CD14-positive monocyte (primary cell): Measurements from ENCODE around the gene RTBDN. TPM values are rescaled to one million over a fixed set of nuclear protein-coding genes. Genes with fewer than 3 reads are reported as not detected.
A peak's percentile ranks its signal among the peaks of the same experiment; 100 is the strongest.

Source experiments
- DNase-seq, 3 donors: peaks; one replicate each; pipeline ENCODE4 v3.0.0-alpha.2; 2011 to 2022
- H2AFZ ChIP-seq: 2 replicates; pipeline ENCODE4 v1.6.0; 2012; ENCODE audit warnings: mild to moderate bottlenecking, low read depth, low read length, inconsistent platforms; ENCODE audit not compliant: insufficient read depth, poor library complexity, severe bottlenecking
- H3K27ac ChIP-seq, 2 donors: 1 replicate in 1 of 2; 2 replicates in 1 of 2; pipeline ENCODE4 v1.5.1; 2012 to 2013; ENCODE audit warnings: low read length in 2 of 2, control low read depth in 1 of 2, inconsistent platforms in 1 of 2, low read depth in 1 of 2, mild to moderate bottlenecking in 1 of 2
- H3K27me3 ChIP-seq, 2 donors: one replicate each; pipeline versions ENCODE4 v1.6.0 to v1.6.1; 2011 to 2013; ENCODE audit warnings: low read length in 2 of 2; ENCODE audit not compliant: control insufficient read depth in 2 of 2, insufficient read depth in 2 of 2
- H3K36me3 ChIP-seq, 2 donors: replicated peaks in 1 of 2; 1 replicate in 1 of 2; 2 replicates in 1 of 2; pipeline versions ENCODE4 v1.5.1 to v1.6.1; 2012 to 2013; ENCODE audit warnings: low read length in 2 of 2, control low read depth in 1 of 2, inconsistent platforms in 1 of 2, mild to moderate bottlenecking in 1 of 2; ENCODE audit not compliant: insufficient read depth in 2 of 2, control insufficient read depth in 1 of 2
- H3K4me1 ChIP-seq, 2 donors: 1 replicate in 1 of 2; 2 replicates in 1 of 2; pipeline versions ENCODE4 v1.5.1 to v1.6.1; 2012 to 2013; ENCODE audit warnings: low read length in 2 of 2, control low read depth in 1 of 2, inconsistent platforms in 1 of 2, mild to moderate bottlenecking in 1 of 2, moderate library complexity in 1 of 2; ENCODE audit not compliant: insufficient read depth in 2 of 2, control insufficient read depth in 1 of 2
- H3K4me2 ChIP-seq: replicated peaks from 2 replicates; pipeline ENCODE3; 2012; ENCODE audit warnings: low read length, moderate library complexity, mild to moderate bottlenecking; ENCODE audit not compliant: poor library complexity, severe bottlenecking; ENCODE audit errors: extremely low read depth
- H3K4me3 ChIP-seq, 3 experiments: fragments of 200-600 bp in 1 of 3; sonication (generic) in 1 of 3; replicated peaks in 1 of 3; 1 replicate in 2 of 3; 2 replicates in 1 of 3; pipeline ENCODE4 v1.5.1; 2011 to 2013; ENCODE audit warnings: low read length in 3 of 3, mild to moderate bottlenecking in 3 of 3, control low read depth in 2 of 3, low read depth in 2 of 3, inconsistent platforms in 1 of 3, moderate library complexity in 1 of 3
- H3K79me2 ChIP-seq: 2 replicates; pipeline ENCODE4 v1.6.0; 2012; ENCODE audit warnings: mild to moderate bottlenecking, control low read depth, inconsistent platforms, low read length, moderate library complexity; ENCODE audit not compliant: insufficient read depth
- H3K9ac ChIP-seq: 2 replicates; pipeline ENCODE4 v1.6.0; 2017; ENCODE audit warnings: low read length, mild to moderate bottlenecking; ENCODE audit not compliant: insufficient read depth, poor library complexity, severe bottlenecking
- H3K9me3 ChIP-seq, 2 donors: replicated peaks in 1 of 2; 1 replicate in 1 of 2; 2 replicates in 1 of 2; pipeline versions ENCODE4 v1.5.1 to v1.6.1; 2012 to 2013; ENCODE audit warnings: low read length in 2 of 2, control low read depth in 1 of 2; ENCODE audit not compliant: control insufficient read depth in 1 of 2, insufficient read depth in 1 of 2
- H4K20me1 ChIP-seq: 2 replicates; pipeline ENCODE4 v1.6.0; 2012; ENCODE audit warnings: mild to moderate bottlenecking, low read length, control low read depth, moderate library complexity; ENCODE audit not compliant: insufficient read depth
- H3K27ac Mint-ChIP-seq, 7 donors: one replicate each; pipeline ENCODE4 v1.8.0; 2020; ENCODE audit warnings: mild to moderate bottlenecking in 7 of 7, mixed read lengths in 7 of 7, moderate library complexity in 6 of 7, inconsistent platforms in 2 of 7
- H3K27me3 Mint-ChIP-seq, 3 donors: one replicate each; pipeline ENCODE4 v1.8.0; 2021 to 2022; ENCODE audit warnings: low read depth in 3 of 3, mild to moderate bottlenecking in 3 of 3, mixed read lengths in 3 of 3, moderate library complexity in 3 of 3, inconsistent platforms in 1 of 3
- H3K36me3 Mint-ChIP-seq, 2 donors: one replicate each; pipeline ENCODE4 v1.8.0; 2020; ENCODE audit warnings: mixed read lengths in 2 of 2, inconsistent platforms in 1 of 2, mild to moderate bottlenecking in 1 of 2
- H3K4me1 Mint-ChIP-seq: one replicate; pipeline ENCODE4 v1.8.0; 2020; ENCODE audit warnings: mild to moderate bottlenecking, mixed read lengths
- H3K4me3 Mint-ChIP-seq, 2 donors: one replicate each; pipeline ENCODE4 v1.8.0; 2020; ENCODE audit warnings: mild to moderate bottlenecking in 2 of 2, mixed read lengths in 2 of 2, moderate library complexity in 1 of 2
- H3K9me3 Mint-ChIP-seq, 7 donors: one replicate each; pipeline ENCODE4 v1.8.0; 2020 to 2022; ENCODE audit warnings: mixed read lengths in 7 of 7, mild to moderate bottlenecking in 6 of 7, moderate library complexity in 6 of 7, inconsistent platforms in 2 of 7
- WGBS: methylation state at CpG from one replicate; pipeline ENCODE4 v1.1.5; 2013; ENCODE audit warnings: missing lambda C conversion rate; ENCODE audit not compliant: insufficient coverage; 5-methylcytosine and 5-hydroxymethylcytosine counted together
- intact Hi-C, 2 donors: fragments of 100-400 bp; cut with micrococcal nuclease; formaldehyde crosslinking; loops; one replicate each; pipeline versions ENCODE4 v1.15.0 to v1.15.1; 2023
- polyA plus RNA-seq, 3 donors: library from polyadenylated mRNA; depleted of rRNA in 1 of 3; unstranded in 2 of 3; stranded (reverse) in 1 of 3; fragments of 300-500 nt in 2 of 3; fragments of >200 nt in 1 of 3; fragmentation: Illumina TruSeq in 2 of 3; gene quantifications; 1 replicate in 2 of 3; 2 replicates in 1 of 3; pipeline ENCODE4 v1.2.3, GENCODE V29; 2012 to 2021
- TF ChIP-seq, protein P1 (sequence below): fragments of 200-600 bp; IDR thresholded peaks from one replicate; pipeline ENCODE4 v1.8.0; 2022; ENCODE audit warnings: antibody characterized with exemption, mild to moderate bottlenecking

The RTBDN gene
- polyA plus RNA-seq, 3 donors: not detected

- 77% methylated on average over 2 of the region's 4 CpGs for whole genome bisulfite sequencing
- intact Hi-C loops: loop anchor here (10.0 kb wide), 1 partner anchor 1057 kb away; no protein-coding TSS in a partner anchor
- H2AFZ ChIP-seq: no peak overlapping the region
Measured at GRCh38 chr19:12788042-12788681, 46.2 kb downstream of the RTBDN start.

DNA sequence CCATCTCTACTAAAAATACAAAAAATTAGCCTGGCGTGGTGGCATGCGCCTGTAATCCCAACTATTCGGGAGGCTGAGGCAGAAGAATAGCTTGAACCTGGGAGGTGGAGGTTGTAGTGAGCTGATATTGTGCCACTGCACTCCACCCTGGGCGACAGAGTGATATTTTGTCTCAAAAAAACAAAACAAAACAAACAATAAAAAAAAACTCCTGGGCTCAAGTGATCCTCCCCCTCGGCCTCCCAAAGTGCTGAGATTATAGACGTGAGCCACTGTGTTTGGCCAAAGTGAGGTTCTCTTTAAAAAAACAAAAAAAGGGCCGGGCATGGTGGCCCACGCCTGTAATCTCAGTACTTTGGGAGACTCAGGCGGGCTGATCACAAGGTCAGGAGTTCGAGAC lies 46.9 kb downstream of the RTBDN start:
- Histone ChIP-seq H2AFZ (no peak overlapping the region), H3K9ac (peak overlapping the region; percentile 94), H3K27me3 (no peaks in the 10 kb centered on the region), H3K36me3 (no peaks in the 10 kb centered on the region), H3K79me2 (peaks cover 55% of the 10 kb centered on the region), H3K4me2 (peak overlapping the region; percentile 99), H4K20me1 (peaks cover 11% of the 10 kb centered on the region), H3K9me3 (no peaks in the 10 kb centered on the region), H3K4me1 (peaks cover 73 to 75% of the 10 kb centered on the region in 2 donors), H3K4me3 (peak overlapping the region in 1 of 3 experiments; percentile 100), H3K27ac (peak overlapping the region; percentile 95 to 100)
- peak overlapping the region; percentile 55 to 95 for H3K4me3 Mint-ChIP-seq
- H3K27ac Mint-ChIP-seq: peak overlapping the region in 1 of 7 donors; percentile 100
- H3K9me3 Mint-ChIP-seq: peaks cover 0 to 5% (median 0%) of the 10 kb centered on the region in 7 donors
- peaks cover 28% of the 10 kb centered on the region for H3K4me1 Mint-ChIP-seq
- TF ChIP-seq, protein P1, sequence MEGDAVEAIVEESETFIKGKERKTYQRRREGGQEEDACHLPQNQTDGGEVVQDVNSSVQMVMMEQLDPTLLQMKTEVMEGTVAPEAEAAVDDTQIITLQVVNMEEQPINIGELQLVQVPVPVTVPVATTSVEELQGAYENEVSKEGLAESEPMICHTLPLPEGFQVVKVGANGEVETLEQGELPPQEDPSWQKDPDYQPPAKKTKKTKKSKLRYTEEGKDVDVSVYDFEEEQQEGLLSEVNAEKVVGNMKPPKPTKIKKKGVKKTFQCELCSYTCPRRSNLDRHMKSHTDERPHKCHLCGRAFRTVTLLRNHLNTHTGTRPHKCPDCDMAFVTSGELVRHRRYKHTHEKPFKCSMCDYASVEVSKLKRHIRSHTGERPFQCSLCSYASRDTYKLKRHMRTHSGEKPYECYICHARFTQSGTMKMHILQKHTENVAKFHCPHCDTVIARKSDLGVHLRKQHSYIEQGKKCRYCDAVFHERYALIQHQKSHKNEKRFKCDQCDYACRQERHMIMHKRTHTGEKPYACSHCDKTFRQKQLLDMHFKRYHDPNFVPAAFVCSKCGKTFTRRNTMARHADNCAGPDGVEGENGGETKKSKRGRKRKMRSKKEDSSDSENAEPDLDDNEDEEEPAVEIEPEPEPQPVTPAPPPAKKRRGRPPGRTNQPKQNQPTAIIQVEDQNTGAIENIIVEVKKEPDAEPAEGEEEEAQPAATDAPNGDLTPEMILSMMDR: no peak
- 91% methylated on average over 6 of the region's 10 CpGs for WGBS
- H3K27me3 Mint-ChIP-seq: peaks cover 0 to 1% (median 0%) of the 10 kb centered on the region in 3 donors
- DNase-seq: no peak
- intact Hi-C loops: loop anchor here (10.0 kb wide), 1 partner anchor 1057 kb away; no protein-coding TSS in a partner anchor
- peaks cover 0 to 2% of the 10 kb centered on the region in 2 donors for H3K36me3 Mint-ChIP-seq

More at GRCh38 chr19:12788042-12788681, 46.2 kb downstream of the RTBDN start:
- TF ChIP-seq, protein P1: no peak
- peak overlapping the region; percentile 83 to 100 (median 85) for H3K4me3 ChIP-seq
- H3K27ac ChIP-seq: peak overlapping the region; percentile 95 to 100
- H3K9me3 Mint-ChIP-seq: peaks cover 0 to 6% (median 0%) of the 10 kb centered on the region in 7 donors
- H3K27ac Mint-ChIP-seq: peak overlapping the region in 1 of 7 donors; percentile 100
- no peaks in the 10 kb centered on the region for H3K9me3 ChIP-seq
- H3K4me1 Mint-ChIP-seq: peaks cover 28% of the 10 kb centered on the region
- peaks cover 62% of the 10 kb centered on the region for H3K79me2 ChIP-seq
- H3K4me3 Mint-ChIP-seq: peak overlapping the region; percentile 95 to 98
- H3K27me3 ChIP-seq: no peaks in the 10 kb centered on the region
- peak overlapping the region; percentile 100 for H3K9ac ChIP-seq
- peak in 2 of 3 donors; percentile 26 to 38 for DNase-seq
- no peaks in the 10 kb centered on the region for H3K36me3 ChIP-seq
- H3K27me3 Mint-ChIP-seq: peaks cover 0 to 2% (median 1%) of the 10 kb centered on the region in 3 donors
- H3K4me1 ChIP-seq: peaks cover 67 to 68% of the 10 kb centered on the region in 2 donors
- H3K4me2 ChIP-seq: peak overlapping the region; percentile 99
- H4K20me1 ChIP-seq: peaks cover 18% of the 10 kb centered on the region
- peaks cover 0 to 9% of the 10 kb centered on the region in 2 donors for H3K36me3 Mint-ChIP-seq
